ENCODE data around the gene PPP1R37.
"Not testable (repeated sequence)": the region's sequence is repeated elsewhere in the genome, so short reads cannot be mapped to it uniquely, and the experiment has no call there.

The PPP1R37 gene

GRCh38 chr19:45104658-45105349 lies 11.8 kb downstream of the PPP1R37 start:
- POLR2A ChIA-PET = no interaction called here
- no peak for DNase-seq (ENCODE audit: low read depth, low spot score)
- CTCF ChIA-PET = interaction anchor here (1.1 to 5.6 kb wide), 2 partner anchors 8 to 20 kb away, joined by 3 to 29 read pairs; no protein-coding TSS in a partner anchor
- TF ChIP-seq, protein P1, sequence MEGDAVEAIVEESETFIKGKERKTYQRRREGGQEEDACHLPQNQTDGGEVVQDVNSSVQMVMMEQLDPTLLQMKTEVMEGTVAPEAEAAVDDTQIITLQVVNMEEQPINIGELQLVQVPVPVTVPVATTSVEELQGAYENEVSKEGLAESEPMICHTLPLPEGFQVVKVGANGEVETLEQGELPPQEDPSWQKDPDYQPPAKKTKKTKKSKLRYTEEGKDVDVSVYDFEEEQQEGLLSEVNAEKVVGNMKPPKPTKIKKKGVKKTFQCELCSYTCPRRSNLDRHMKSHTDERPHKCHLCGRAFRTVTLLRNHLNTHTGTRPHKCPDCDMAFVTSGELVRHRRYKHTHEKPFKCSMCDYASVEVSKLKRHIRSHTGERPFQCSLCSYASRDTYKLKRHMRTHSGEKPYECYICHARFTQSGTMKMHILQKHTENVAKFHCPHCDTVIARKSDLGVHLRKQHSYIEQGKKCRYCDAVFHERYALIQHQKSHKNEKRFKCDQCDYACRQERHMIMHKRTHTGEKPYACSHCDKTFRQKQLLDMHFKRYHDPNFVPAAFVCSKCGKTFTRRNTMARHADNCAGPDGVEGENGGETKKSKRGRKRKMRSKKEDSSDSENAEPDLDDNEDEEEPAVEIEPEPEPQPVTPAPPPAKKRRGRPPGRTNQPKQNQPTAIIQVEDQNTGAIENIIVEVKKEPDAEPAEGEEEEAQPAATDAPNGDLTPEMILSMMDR (IDR thresholded peaks at IDR 0.05; ENCODE audit: insufficient read depth, low read length, missing control alignments) = no peak
- no peak overlapping the region for H3K4me3 ChIP-seq (ENCODE audit: low read depth, low read length)

DNA sequence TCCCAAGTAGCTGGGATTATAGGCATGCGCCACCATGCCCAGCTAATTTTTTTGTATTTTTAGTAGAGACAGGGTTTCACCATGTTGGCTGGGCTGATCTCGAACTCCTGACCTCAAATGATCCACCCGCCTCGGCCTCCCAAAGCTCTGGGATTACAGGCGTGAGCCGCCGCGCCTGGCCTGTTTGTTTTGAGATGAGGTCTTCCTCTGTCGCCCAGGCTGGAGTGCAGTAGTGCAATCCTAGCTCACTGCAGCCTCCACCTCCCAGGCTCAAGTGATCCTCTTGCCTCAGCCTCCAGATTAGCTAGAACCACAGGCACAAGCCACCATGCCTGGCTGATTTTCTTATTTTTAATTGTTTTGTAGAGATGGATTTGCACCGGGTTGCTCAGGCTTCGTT lies 13.4 kb downstream of the PPP1R37 start:
- H3K4me3 ChIP-seq (ENCODE audit: low read depth, low read length); POLR2A ChIA-PET; DNase-seq (ENCODE audit: low read depth, low spot score): not testable (repeated sequence)
- CTCF ChIA-PET = interaction anchor here (5.6 kb wide), 1 partner anchor 19 kb away, joined by 29 read pairs; no protein-coding TSS in a partner anchor

DNA sequence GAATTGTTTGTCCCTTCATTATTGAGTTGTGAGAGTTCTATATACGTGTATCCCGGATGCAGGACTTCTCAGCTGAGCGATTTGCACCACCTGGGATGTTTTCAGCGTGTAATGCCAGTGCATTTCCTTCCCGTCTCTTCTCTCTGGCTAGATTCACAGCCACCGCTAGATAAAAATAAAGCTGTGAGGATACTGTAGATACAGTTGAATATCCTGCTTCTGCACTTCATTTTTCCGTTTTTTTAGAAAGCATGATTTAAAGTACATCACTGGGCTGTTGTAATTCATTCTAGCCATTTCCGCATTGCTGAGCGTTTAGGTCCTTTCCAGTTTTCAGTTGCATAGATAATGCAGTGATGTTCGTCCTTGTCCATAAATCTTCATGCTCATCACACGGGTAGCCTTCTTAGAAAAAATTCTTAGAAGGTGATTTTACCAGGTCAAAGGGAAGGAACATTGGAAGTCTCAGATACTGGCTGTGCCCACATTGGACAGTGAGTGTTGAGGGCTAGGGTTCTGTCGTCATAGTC lies 14.7 kb downstream of the PPP1R37 start:
- TF ChIP-seq, protein P1 (IDR thresholded peaks at IDR 0.05; ENCODE audit: insufficient read depth, low read length, missing control alignments) = no peak
- ChIA-PET POLR2A (no interaction called here), CTCF (interaction anchor here (1.6 kb wide), 1 partner anchor 18 kb away, joined by 12 read pairs; no protein-coding TSS in a partner anchor)
- H3K4me3 ChIP-seq (ENCODE audit: low read depth, low read length) = no peak overlapping the region
- no peak for DNase-seq (ENCODE audit: low read depth, low spot score)

- H3K4me3 ChIP-seq (ENCODE audit: low read depth, low read length) = no peak overlapping the region
- ChIA-PET POLR2A (no interaction called here), CTCF (interaction anchor here (2.5 kb wide), 1 partner anchor 15 kb away, joined by 23 read pairs; no protein-coding TSS in a partner anchor)
- no peak for DNase-seq (ENCODE audit: low read depth, low spot score)
- TF ChIP-seq, protein P1 (IDR thresholded peaks at IDR 0.05; ENCODE audit: insufficient read depth, low read length, missing control alignments) = no peak
Measured at GRCh38 chr19:45110851-45111266, 17.9 kb downstream of the PPP1R37 start.

- ChIA-PET POLR2A (no interaction called here), CTCF (interaction anchor here (0.7 to 5.6 kb wide), 7 partner anchors 7 to 53 kb away, joined by 3 to 29 read pairs (median 4); no protein-coding TSS in a partner anchor)
- H3K4me3 ChIP-seq (ENCODE audit: low read depth, low read length) = no peak overlapping the region
- TF ChIP-seq, protein P1 (IDR thresholded peaks at IDR 0.05; ENCODE audit: insufficient read depth, low read length, missing control alignments) = no peak
- DNase-seq (ENCODE audit: low read depth, low spot score) = no peak
Measured at GRCh38 chr19:45112111-45112827, 19.3 kb downstream of the PPP1R37 start.

GRCh38 chr19:45113628-45114027 lies 20.6 kb downstream of the PPP1R37 start:
- CTCF ChIA-PET = interaction anchor here (0.8 to 5.6 kb wide), 5 partner anchors 8 to 15 kb away, joined by 3 to 29 read pairs (median 4); no protein-coding TSS in a partner anchor
- POLR2A ChIA-PET = no interaction called here
- TF ChIP-seq, protein P1 (IDR thresholded peaks at IDR 0.05; ENCODE audit: insufficient read depth, low read length, missing control alignments) = no peak
- no peak for DNase-seq (ENCODE audit: low read depth, low spot score)
- no peak overlapping the region for H3K4me3 ChIP-seq (ENCODE audit: low read depth, low read length)
